ENCODE results near the gene RSBN1L.
"Not testable (repeated sequence)": the region's sequence is repeated elsewhere in the genome, so short reads cannot be mapped to it uniquely, and the experiment has no call there.

RSBN1L gene

DNA sequence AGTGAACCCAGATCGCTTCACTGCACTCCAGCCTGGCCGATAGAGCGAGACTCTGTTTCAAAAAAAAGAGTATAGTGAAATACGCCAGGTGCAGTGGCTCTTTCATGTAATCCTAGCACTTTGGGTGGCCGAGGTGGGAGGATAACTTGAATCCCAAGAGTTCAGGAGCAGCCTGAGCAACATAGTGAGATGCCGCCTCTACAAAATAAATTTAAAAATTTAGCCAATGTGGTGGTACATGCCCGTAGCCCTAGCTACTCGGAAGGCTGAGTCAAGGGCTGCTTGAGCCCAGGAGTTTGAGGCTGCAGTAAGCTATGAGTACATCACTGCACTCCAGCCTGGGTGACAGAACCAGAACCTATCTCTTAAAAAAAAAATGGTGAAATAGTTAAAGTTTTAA lies 74.1 kb downstream of the RSBN1L start:
- DNase-seq (ENCODE audit: low spot score): no peak
- TF ChIP-seq CTCF (IDR thresholded peaks at IDR 0.05; ENCODE audit: extremely low read depth, missing control alignments): no peak

DNA sequence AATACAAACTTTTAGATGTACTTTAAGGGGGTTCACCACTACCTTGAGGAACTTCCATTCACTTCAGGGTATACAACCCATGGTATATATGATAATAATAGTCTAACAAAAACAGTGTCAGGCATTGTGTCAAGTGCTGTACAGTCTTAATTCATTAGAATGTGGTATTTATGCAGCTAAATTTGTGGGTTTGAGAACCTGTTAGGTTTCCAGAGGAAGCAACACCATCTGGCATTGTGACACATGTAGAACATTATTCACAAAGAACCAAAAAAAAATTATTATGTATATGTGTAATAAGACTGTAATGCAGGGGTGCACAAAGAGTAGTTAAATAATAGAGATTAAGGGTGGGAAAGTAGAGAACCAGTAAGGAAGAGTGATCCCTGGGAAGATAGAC lies 75.6 kb downstream of the RSBN1L start:
- DNase-seq (ENCODE audit: low spot score): no peak
- no peak for TF ChIP-seq CTCF (IDR thresholded peaks at IDR 0.05; ENCODE audit: extremely low read depth, missing control alignments)

DNA sequence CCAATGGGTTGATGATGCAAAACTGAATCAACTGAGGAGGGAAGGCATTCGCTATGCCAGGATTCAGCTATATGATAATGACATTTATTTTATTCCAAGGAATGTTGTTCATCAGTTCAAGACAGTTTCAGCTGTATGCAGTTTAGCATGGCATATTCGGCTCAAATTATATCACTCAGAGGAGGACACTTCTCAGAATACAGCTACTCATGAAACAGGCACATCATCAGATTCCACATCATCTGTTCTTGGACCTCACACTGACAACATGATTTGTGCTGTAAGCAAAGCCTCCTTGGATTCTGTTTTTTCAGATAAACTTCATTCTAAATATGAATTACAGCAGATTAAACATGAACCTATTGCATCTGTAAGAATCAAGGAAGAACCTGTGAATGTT lies 82.3 kb downstream of the RSBN1L start:
- DNase-seq (ENCODE audit: low spot score): no peak
- no peak for TF ChIP-seq CTCF (IDR thresholded peaks at IDR 0.05; ENCODE audit: extremely low read depth, missing control alignments)

GRCh38 chr7:77782383-77782782 lies 86.1 kb downstream of the RSBN1L start:
- DNase-seq (ENCODE audit: low spot score): no peak
- no peak for TF ChIP-seq CTCF (IDR thresholded peaks at IDR 0.05; ENCODE audit: extremely low read depth, missing control alignments)

DNA sequence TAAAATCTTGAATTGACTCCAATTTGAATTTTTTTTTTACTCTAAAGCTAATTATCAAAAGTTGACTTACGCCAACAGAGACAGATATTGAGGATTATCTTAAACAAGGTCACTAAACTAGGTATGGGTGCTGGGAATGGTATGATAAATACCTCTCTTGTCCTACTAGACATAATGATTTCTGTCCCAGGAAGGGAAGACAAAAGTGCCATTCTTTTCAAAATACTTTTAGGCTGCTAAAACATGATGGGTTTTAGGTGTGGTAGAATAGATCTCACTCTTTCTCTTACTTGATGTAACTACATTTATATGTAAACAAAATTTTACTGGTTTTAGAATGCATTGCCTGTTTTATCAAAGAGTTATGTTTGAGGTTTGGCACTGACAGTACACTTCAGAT lies 86.9 kb downstream of the RSBN1L start:
- DNase-seq (ENCODE audit: low spot score): no peak
- no peak for TF ChIP-seq CTCF (IDR thresholded peaks at IDR 0.05; ENCODE audit: extremely low read depth, missing control alignments)

DNA sequence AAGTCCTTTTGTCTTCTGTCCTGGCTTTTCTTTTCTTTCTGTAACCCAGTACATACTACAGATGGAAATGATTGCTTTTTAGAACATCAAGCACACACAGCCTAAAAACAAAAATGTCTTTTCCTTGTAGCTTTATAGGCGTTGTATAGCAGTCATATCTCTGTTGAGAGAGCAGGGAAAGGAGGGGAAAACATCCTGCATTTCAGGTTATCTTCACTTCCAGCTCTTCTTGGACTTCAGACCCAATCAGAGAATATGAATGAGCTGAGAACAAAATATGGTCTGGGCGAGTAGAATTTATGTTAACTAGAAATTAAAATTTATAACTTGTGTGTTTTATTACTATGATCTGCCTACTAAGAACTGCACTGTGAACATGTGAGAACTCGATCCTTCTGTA lies 87.3 kb downstream of the RSBN1L start:
- DNase-seq (ENCODE audit: low spot score): no peak
- no peak for TF ChIP-seq CTCF (IDR thresholded peaks at IDR 0.05; ENCODE audit: extremely low read depth, missing control alignments)

GRCh38 chr7:77784426-77784825 lies 88.2 kb downstream of the RSBN1L start:
- DNase-seq (ENCODE audit: low spot score): not testable (repeated sequence)

- no peak for TF ChIP-seq CTCF (IDR thresholded peaks at IDR 0.05; ENCODE audit: extremely low read depth, missing control alignments)
- DNase-seq (ENCODE audit: low spot score): no peak
Observed at GRCh38 chr7:77786018-77786417, 89.8 kb downstream of the RSBN1L start.
